RWPE1 (cell line): ENCODE results near the gene PRR35.
A peak's percentile ranks its signal among the peaks of the same experiment; 100 is the strongest.

ENCODE experiments used
- CTCF ChIA-PET: fragments of 350-600 bp; sonication (Branson Sonifier 250); formaldehyde crosslinking; extraction: SDS; loops from one replicate; lab custom pipeline; 2021; lab: Yijun Ruan, JAX
- POLR2A ChIA-PET: fragments of 400-600 bp; formaldehyde crosslinking; extraction: SDS; loops from one replicate; lab custom pipeline; 2020; ENCODE audit warnings: antibody characterized with exemption; ENCODE audit not compliant: low non-redundant PET; lab: Yijun Ruan, JAX
- DNase-seq: peaks from one replicate; pipeline ENCODE4 v3.0.0; 2012; ENCODE audit warnings: low spot score
- H3K27ac ChIP-seq: fragments of 450-650 bp; 2 replicates; pipeline ENCODE4 v1.5.1; 2017
- CTCF ChIP-seq: fragments of 450-650 bp; conservative IDR thresholded peaks from 2 replicates; pipeline ENCODE4 v1.5.1; 2017; ENCODE audit warnings: low read depth, mild to moderate bottlenecking

PRR35 gene

DNA sequence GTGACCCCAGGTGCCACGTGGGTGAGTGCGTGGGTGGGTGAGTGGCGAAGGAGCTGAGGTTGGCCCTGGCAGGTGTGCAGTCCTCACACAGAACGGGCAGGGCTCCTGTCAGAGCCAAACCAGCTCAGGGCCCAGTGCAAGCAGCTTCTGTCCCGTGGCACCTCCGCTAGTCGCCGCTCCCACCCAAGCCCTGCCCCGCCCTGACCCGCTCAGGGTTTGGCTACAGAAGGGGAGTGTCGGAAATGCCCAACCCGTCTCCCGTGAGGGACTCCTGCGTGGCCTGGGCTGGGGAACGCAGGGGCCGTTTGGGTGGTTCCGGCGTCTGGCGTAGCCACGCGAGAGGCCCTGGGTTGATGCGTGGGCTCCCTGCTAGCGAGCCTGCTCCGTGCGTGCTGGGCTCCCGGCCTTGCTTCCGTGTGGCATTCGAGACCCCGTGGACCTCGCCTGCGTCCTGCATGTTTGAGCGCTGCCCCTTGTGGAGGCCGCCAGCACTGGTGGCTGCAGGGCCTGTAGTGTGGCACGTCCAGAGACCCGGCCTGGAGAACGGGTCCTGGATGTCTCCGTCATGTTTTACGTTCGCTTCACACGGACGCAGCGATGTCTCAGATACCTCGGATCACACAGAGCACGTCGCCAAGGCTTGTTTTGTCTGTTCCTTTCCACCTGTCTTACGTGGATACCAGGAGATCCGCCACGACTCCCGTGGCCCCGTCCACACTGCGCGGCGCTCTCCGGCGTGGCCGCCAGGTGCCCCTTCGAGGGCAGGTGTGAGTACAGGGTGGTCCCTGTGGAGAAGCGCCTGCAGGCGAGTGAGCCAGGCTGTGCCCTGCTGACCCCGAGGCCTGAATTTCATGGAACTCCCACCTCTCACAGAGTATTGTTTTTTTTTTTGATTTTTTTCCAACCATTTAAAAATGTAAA, 22.5 kb upstream of the PRR35 start:
- CTCF ChIA-PET = interaction anchor here (0.5 to 1.0 kb wide), 2 partner anchors 11 to 116 kb away, joined by 3 to 4 read pairs; no protein-coding TSS in a partner anchor

DNA sequence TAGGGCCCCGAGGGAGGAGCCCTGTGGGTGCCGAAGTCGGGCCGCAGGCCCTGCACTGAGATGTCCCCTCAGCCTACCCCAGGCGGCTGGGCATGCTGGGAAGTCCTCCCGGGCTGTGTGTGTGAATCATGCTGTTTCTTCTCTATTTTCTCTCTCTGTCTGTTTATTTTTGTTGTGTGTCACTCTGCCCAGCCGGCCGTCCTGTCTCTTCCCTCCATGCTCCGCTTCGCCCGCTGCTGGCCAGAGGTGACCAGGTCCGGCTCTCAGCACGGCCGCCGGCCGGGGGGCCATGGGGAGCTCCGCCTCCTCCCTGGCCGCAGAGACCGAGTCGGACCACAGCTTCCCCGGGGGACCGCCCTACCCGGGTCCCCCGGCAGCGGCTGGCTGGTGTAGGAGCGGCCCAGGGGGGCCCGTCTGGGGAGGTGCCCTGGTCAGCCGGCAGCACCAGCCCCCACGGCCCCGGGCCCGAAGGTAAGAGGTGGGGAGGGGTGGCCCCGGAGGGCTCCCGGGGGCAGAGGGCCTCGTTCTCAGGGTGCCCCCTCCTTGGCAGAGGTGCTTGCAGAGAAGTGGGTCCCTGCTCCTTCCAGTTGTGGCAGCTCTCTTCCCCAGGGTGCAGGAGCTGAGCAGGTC, 20.2 kb upstream of the PRR35 start:
- ChIA-PET POLR2A (no interaction called here), CTCF (no interaction called here)
- no peak for TF ChIP-seq CTCF
- no peak for DNase-seq
- peak overlapping the region; percentile 25 for H3K27ac ChIP-seq

More for the DNA sequence above, 22.5 kb upstream of the PRR35 start:
- H3K27ac ChIP-seq = peak overlapping the region; percentile 96
- TF ChIP-seq CTCF = no peak
- DNase-seq = no peak
- POLR2A ChIA-PET = no interaction called here

DNA sequence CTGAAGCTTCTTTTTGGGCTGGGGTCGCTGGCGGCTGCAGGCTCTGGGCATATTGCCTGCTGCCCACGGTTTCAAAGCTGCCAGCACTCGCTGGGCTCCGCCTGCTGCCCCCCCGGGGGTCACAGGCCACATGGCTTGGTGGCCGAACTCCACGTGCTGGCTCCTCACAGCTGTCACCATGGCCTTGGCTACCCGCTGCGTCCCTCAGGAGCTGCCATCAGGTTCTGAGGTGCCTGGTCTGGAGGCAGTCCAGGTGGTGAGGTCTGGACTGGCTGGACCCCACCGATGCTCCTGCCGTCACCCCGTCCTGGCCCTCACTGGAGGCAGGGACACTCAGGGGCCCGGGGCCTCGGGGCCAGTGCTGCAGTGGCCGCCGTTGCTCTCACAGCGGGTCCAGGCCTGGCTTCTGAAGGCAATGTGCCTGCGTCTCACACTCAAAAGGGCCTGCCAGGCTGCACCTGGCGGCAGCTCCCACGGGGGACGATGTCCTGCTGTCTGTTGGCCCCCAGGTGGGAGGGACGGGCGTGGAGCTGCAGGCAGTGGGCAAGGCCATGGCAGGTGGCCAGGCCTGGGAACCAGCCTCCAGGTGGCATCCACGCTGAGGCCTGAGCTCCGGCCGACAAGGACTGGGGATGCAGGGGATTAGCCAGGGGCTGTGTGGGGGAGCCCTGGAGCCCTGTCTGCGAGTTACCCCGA, 19.4 kb upstream of the PRR35 start:
- POLR2A ChIA-PET = no interaction called here
- CTCF ChIA-PET = no interaction called here
- peak overlapping the region; percentile 25 for H3K27ac ChIP-seq
- no peak for TF ChIP-seq CTCF
- no peak for DNase-seq

DNA sequence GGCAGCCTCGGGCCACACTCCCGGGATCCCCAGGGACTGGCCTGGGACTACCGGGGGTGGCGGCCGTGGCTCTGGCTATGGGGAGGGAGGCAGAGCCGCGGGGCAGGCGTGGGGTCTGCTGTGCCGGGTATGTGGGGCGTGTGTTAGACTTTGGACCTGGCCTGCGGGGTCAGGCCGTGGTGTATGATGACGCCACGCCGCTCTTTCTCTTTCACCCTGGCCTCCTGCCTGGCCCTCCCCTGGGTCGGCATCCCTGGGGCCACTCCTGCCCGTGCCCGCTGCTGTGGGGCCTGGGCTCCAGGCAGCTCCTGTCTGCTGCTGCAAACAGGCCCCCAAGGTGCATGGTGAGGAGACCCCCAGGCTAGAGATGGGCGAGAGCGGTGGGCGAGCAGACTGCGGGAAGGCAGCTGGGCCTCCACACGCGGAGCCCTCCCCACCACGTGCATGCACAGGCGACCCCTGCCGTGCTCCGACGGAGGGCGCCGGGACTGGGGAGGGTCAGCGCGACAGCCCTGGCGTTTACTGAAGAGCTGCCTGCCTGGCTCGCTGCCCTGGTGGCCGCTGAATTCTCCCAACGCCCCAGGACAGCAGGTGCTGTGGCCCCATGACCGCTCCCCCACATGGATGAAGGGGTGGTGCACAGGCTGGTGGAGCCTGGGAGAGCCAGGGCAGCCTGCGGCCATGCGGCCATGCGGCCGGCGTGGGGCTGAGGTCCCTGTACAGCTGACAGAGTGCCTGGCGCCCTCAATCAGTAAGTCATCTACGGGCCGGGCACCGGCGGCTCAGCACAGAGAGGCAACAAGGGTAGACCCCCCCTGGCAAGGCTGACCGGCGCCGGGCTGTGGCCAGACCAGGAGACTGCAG, 16.7 kb upstream of the PRR35 start:
- peak overlapping the region; percentile 32; the same call in 1 of the 2 replicates for H3K27ac ChIP-seq
- ChIA-PET POLR2A (no interaction called here), CTCF (interaction anchor here (0.6 kb wide), 1 partner anchor 189 kb away, joined by 3 read pairs; no protein-coding TSS in a partner anchor)
- DNase-seq = no peak
- TF ChIP-seq CTCF = no peak

- POLR2A ChIA-PET = no interaction called here
- CTCF ChIA-PET = interaction anchor here (0.6 to 0.9 kb wide), 2 partner anchors 33 to 327 kb away, joined by 3 to 6 read pairs; no protein-coding TSS in a partner anchor
- DNase-seq = no peak
- TF ChIP-seq CTCF = no peak
- H3K27ac ChIP-seq = peak overlapping the region; percentile 32; the same call in 1 of the 2 replicates
Observed at GRCh38 chr16:544517-544916, 15.7 kb upstream of the PRR35 start.
